KOPT-K1 (cell line): ENCODE results near the gene HMGB1.
A peak's percentile ranks its signal among the peaks of the same experiment; 100 is the strongest.
"Not testable (repeated sequence)": the region's sequence is repeated elsewhere in the genome, so short reads cannot be mapped to it uniquely, and the experiment has no call there.

ENCODE experiments used
- H3K27ac ChIP-seq: fragments of 200-600 bp; sonication (generic); 2 replicates; pipeline ENCODE4 v1.5.1; 2016; ENCODE audit warnings: antibody characterized with exemption, mild to moderate bottlenecking, low read depth, low read length; ENCODE audit not compliant: poor library complexity, severe bottlenecking
- H3K36me3 ChIP-seq: fragments of 200-600 bp; sonication (generic); 2 replicates; pipeline ENCODE4 v1.5.1; 2017; ENCODE audit warnings: antibody characterized with exemption, mild to moderate bottlenecking, low read length, moderate library complexity; ENCODE audit not compliant: insufficient read depth
- H3K9me3 ChIP-seq: fragments of 200-600 bp; sonication (generic); 2 replicates; pipeline ENCODE4 v1.5.1; 2017; ENCODE audit warnings: antibody characterized with exemption, low read length, mild to moderate bottlenecking; ENCODE audit not compliant: insufficient read depth, poor library complexity, severe bottlenecking

Gene HMGB1

DNA sequence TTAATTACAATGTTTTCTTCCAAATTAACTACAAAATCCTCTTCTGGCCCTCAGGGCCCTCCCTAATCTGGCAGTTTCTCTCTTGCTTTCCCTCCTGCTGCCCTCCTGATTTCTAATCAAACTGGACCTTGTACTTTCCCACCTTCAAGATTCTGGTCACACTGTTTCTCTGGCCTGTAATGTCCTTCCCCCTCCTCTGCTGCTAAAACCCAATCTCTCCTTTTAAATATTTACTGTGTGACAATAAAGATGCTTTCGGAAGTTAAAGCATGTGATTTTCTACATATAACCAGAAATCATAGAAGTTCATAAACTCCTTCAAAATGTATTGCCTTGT lies 14.1 kb upstream of the HMGB1 start:
- no peaks in the 10 kb centered on the region for H3K9me3 ChIP-seq
- H3K27ac ChIP-seq, result no peak overlapping the region
- no peaks in the 10 kb centered on the region for H3K36me3 ChIP-seq

DNA sequence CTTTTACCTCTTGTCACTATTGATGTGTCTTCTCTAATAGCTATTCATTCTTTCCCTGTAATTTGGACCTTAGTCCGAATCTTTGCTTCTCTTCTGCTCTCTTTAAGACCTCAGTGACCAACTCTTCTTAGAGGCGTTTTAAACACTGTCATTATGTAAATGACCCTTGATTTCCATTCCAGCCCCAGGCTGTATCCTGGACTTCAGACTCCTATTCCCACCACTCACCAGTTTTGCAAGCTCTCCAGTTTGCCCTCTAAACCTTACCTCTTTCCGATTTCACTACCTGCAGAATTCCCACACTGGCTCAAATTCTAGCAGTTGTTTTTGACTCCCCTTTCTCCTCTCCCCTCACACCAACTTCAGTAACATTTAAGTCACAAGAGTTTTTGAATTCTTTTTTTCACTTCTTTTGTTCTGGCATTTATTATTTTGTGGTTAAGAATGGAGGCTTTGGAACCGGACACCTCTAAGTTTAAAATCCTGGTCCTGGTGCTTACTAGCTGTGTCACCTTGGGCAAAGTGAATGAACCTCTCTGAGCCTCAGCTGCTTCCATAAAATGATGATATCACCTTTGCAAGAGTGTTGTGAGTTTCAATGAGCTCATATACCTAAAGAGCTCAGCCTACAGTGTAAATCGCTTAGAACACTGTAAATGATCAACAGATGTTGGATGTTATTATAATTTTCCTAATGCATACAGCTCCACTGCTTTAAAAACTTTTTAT lies 13.6 kb upstream of the HMGB1 start:
- no peaks in the 10 kb centered on the region for H3K9me3 ChIP-seq
- H3K27ac ChIP-seq, result no peak overlapping the region
- H3K36me3 ChIP-seq, result no peaks in the 10 kb centered on the region

DNA sequence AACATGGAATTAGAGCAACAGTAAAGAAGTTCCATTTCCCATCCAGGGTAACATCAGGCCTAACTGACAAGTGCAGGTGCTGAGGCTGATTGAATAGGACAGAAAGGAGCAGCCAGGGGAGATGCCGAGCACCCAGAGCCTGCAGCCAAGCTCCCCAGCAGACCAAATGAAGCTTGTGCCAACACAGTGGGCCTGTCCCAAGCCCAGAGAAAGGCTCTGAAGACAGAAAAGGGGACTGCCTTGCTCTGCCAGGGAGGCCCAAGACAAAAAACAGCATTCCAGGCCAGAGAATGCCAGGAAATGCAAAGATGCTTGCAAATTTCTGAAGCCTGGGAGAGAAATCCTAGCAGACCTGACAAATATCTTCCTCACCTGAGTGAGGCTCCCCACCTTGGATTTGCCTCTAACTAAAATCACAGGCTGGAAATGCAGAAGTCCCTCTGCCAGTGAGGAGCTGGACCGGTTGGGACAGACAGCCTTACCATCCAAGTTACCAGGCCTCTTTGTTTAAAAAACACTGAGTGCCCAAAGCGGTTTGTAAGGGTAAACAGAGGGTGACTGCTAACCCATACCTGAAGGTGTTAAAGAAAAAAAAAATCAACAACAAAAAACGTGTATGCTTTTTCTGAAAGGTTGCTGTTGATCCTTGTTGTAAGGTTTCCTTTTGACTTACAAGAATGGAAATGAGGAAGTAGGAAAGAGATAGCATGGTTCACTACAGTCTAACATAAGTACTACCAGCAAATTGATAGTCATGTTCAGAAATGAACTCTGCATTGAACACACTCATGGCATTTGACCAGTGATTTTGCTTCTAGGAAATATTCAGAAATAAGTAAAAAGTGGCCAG lies 11.8 kb upstream of the HMGB1 start:
- Histone ChIP-seq H3K36me3 (no peaks in the 10 kb centered on the region), H3K27ac (no peak overlapping the region), H3K9me3 (no peaks in the 10 kb centered on the region)

DNA sequence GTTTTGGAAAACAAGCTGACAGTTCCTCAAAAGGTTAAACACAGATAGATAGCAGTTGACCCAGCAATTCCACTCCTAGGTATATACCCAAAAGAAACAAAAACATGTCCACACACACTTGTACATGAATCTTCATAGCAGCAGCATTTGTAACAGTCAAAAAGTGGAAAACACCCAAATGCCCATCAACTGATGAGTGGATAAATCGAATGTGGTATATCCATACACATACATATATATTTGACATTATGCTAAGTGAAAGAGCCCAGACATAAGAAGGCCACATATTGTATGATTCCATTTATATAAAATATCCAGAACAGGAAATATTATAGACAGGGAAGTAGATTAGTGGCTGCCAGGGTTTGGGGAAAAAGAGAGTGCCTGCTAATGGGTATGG lies 7.9 kb upstream of the HMGB1 start:
- no peak overlapping the region for H3K27ac ChIP-seq
- no peaks in the 10 kb centered on the region for H3K9me3 ChIP-seq
- no peaks in the 10 kb centered on the region for H3K36me3 ChIP-seq

DNA sequence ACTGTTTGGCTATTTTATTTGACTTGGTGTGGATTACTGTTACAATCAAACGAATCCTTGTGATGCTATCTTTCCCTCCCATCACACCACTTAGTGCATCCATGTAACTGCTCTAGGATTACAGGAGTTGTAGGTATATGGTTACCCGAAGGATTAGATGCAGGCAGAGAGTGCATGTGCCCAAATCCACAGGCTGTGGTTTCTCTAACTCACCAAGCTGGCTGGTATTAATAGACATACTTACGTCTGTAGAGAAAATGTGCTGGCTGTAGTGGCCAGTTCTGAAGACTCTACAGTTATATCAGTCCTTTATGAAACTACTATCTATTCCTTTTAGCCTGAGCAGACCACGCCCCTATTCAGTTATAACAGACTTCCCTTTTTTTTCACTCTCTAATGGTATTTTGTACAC lies 1.1 kb upstream of the HMGB1 start:
- no peaks in the 10 kb centered on the region for H3K9me3 ChIP-seq
- H3K27ac ChIP-seq, result peak overlapping the region; percentile 98
- H3K36me3 ChIP-seq, result peaks cover 25% of the 10 kb centered on the region

DNA sequence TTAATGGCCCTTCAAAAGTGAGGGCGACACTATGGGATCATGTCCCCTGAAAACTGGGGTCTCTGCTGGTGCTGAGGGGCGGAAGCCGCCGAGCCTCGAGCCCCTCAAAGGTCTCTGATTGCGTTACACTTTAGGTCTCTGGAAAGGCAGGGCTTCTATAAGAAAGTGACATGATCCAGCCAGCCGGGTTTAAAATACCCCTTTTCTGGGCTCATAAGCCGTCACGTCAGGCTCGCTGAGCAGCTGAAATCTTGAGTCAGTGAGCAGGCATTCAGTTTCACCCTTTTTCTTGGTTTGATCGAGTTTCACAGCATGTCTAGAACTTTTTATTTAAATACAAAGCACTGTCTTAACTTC lies 600 bp upstream of the HMGB1 start:
- Histone ChIP-seq H3K36me3 (peaks cover 31% of the 10 kb centered on the region), H3K9me3 (no peaks in the 10 kb centered on the region), H3K27ac (peak overlapping the region; percentile 98)

DNA sequence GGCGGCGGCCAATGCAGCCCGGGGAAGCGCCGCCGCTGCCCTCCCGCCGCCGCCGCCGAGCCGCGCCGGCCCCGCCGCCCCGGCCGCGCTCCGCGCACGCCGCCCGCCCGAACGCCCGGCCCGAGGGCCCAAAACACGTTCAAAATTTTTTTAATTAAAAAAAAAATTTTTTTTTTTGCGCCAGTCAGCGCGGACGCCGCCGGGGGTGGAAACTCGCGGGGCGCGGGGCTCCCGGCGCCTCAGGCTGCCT lies 468 bp downstream of the HMGB1 start:
- Histone ChIP-seq H3K36me3 (peaks cover 36% of the 10 kb centered on the region), H3K9me3 (no peaks in the 10 kb centered on the region), H3K27ac (peak overlapping the region; percentile 98)

DNA sequence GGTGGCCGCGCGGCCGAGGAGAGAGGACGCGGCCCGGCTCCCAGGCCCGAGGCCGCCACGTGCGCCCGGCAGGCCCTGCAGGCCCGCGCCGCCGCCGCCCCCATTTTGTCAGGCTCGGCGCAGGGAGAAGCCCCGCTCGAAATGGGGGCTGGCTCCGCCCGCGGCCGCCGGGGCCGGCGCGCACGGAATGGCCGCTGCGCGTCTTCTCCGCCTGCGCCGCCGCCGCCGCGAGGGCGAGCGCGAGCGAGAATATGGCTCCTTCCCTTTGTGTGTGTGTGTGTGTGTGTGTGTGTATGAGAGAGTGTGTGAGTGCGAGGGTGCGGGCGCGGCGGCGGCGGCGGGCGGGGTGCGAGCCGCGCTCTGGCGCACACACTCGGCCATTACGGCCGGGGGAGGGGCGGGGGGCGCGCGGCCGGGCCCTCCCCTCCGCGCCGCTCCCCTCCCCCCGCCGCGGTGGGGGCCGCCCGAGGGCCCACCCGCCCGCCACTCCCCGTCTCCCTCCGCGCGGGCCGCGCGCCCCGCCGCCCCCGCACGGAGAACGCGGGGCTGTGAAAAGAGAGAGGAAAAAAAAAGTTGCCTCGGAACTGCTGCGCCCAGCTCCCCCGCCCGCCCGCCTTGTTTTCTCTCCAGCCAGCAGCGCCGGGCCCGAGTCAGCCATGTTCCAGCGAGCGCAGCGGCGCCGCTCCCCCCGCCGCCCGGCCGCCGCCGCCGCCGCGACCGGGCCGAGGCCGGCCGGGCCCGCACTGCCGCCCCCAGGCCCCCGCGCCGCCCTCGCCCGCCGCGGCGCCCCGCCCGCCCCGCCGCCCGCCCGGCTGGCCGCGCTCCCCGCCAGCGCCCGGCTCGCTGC lies 1.0 kb downstream of the HMGB1 start:
- no peaks in the 10 kb centered on the region for H3K9me3 ChIP-seq
- peaks cover 40% of the 10 kb centered on the region for H3K36me3 ChIP-seq
- peak overlapping the region; percentile 90 for H3K27ac ChIP-seq

DNA sequence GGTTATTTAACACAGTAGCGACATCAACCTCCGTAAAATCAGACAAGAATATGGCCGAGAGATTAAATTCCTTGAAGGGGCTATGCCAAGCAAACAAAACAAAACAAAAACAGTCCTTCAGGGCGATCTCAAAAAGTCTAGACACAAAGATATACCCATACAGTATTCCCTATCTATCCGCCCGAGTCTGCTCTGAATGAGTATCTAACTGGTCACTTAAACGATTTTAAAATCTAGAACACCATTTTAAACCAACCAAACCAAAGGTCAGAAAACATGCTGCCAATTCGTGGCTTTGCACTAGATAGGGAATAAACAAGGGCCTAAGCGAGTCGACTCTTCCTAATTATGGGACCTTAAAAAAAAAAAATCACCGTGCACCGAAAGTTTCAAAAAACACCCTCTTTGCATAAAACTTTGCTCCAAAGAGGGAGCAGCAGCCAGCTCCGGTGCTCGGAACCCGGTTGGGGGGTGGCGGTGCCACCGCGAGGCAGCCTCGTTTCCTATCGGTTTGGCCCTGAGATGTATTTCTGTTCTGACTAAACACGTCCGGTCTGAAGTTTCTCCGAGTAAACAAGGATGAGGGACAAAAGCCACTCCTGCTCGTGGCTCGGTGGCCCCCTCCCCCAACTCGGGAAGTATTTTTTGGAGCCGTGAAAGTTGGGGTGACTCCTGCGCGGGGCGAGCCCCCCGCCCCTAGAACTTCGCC lies 1.8 kb downstream of the HMGB1 start:
- H3K9me3 ChIP-seq, result no peaks in the 10 kb centered on the region
- peak overlapping the region; percentile 90 for H3K27ac ChIP-seq
- H3K36me3 ChIP-seq, result peaks cover 47% of the 10 kb centered on the region

DNA sequence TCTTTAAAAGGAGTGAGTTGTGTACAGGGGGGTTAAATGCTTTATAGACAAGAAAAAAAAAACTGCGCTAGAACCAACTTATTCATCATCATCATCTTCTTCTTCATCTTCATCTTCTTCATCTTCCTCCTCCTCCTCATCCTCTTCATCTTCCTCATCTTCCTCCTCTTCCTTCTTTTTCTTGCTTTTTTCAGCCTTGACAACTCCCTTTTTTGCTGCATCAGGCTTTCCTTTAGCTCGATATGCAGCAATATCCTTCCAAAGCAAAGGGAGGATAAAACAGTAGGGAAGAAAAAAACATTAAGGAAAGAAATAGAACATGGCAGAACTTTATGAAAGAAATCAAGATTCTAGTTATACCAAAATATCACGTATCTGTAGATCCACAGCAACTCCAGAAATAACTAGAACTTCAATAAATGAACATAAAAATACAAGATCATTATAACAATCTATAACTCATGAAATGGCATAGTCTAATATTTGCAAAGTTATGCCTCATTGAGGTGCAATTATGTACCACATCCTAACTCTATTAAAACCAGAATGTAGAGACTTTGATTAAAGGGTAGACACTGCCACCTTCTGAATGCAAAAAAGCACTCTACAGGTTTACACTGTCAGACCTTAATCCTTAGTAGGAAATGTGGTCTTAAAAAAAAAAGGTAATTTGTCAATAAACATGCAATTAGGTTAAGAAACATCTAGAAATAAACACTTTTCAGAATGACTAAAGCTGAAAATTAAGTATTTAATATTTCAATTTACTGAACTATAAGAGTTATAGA lies 4.3 kb downstream of the HMGB1 start:
- H3K9me3 ChIP-seq, H3K27ac ChIP-seq: not testable (repeated sequence)
- H3K36me3 ChIP-seq, result peaks cover 64% of the 10 kb centered on the region

DNA sequence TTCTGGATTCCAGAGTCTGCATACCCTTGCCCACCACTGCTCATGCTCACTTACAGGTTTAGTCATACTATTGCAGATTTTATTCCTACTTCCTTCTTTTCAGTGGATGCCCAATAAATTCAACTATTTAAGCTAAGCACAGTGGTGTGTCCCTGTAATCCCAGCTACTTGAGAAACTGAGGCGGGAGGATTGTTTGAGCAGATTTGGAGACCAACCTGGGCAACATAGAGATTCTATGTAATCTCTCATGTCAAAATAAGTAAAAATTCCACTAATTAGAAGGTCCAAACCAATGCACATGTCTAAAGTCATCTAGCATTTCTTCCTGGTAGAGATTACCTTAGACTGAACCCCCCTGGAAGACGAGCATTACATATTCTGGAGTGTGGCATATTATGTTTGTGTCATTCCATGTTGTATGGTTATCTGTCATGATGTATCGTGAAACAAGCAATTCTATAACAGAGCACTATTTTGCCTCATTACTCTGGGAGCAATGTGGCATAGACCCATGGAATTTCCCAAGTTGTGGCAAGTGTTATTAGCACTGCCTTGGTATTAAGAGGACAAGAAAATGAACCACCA lies 8.3 kb downstream of the HMGB1 start:
- Histone ChIP-seq H3K36me3 (peaks cover 44% of the 10 kb centered on the region), H3K27ac (no peak overlapping the region), H3K9me3 (no peaks in the 10 kb centered on the region)

DNA sequence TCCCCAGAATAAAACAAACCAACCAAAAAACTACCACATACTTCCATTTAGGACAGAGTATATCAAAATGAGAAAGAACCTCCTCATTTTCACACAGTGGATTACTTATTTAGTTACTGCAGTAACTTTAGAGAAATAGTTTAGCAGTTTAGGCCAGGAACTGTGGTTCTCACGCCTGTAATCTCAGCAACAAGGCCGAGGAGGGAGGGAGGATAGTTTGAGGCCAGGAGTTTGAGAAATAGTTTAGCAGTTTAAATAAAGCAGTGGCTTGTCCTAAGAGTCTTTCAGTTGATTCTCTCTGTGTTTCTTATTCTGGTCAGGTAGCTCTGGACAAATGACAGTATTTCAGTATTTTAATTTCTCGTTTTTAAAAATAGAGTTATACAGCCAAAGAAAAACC lies 9.4 kb downstream of the HMGB1 start:
- Histone ChIP-seq H3K27ac (no peak overlapping the region), H3K9me3 (no peaks in the 10 kb centered on the region), H3K36me3 (peaks cover 33% of the 10 kb centered on the region)

DNA sequence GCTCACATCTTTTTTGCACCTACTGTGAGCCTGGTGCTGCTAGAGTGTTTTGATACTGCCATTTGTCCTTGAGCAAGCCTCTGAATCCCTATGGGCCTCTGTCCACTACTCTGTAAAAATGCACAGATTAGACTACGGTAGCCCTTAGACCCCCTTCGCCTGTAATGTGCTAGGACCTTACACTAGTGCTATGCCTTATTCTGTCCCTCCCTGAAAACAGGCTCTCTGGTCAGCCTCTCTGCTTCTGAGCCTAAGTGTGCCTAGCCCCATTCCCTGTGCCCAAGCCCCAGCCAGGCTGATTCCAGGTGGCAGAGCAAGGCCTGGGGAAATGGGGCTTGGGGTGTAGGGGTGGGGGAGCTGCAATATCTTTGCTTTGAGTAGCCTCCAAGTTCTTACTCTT lies 10.7 kb downstream of the HMGB1 start:
- H3K36me3 ChIP-seq, result peaks cover 27% of the 10 kb centered on the region
- H3K27ac ChIP-seq, result no peak overlapping the region
- H3K9me3 ChIP-seq, result no peaks in the 10 kb centered on the region

DNA sequence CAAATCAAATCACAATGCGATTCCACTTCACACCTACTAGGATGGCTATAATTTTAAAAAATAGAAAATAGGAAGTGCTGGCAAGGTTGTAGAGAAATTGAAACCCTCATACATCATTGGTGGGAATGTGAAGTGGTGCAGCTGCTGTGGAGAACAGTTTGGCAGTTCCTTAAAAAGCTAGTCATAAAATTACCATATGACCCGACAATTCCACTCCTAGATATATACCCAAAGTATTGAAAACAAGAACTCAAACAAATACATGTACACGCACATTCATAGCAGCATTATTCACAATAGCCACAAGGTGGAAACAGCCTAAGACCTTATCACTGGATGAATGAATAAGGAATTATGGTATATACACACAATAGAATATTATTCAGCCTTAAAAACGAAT lies 12.0 kb downstream of the HMGB1 start:
- peaks cover 14% of the 10 kb centered on the region for H3K36me3 ChIP-seq
- H3K9me3 ChIP-seq, result no peaks in the 10 kb centered on the region
- no peak overlapping the region for H3K27ac ChIP-seq
